Spinal cord (tissue), 10 donors: ENCODE measurements around the gene ADAMTS20. TPM values are rescaled to one million over a fixed set of nuclear protein-coding genes. Genes with fewer than 3 reads are reported as not detected.
A peak's percentile ranks its signal among the peaks of the same experiment; 100 is the strongest.

Experiments used
- DNase-seq, 6 donors: peaks; one replicate each; pipeline versions ENCODE4 v3.0.0 to v3.0.0-alpha.2; 2013 to 2015; ENCODE audit warnings: low spot score in 6 of 6, low read depth in 4 of 6
- H3K27ac ChIP-seq: one replicate; pipeline ENCODE4 v1.5.1; 2013; ENCODE audit warnings: low read depth, low read length, control low read depth
- H3K27me3 ChIP-seq: one replicate; pipeline ENCODE4 v1.6.1; 2013; ENCODE audit warnings: low read length; ENCODE audit not compliant: control insufficient read depth, insufficient read depth
- H3K36me3 ChIP-seq: one replicate; pipeline ENCODE4 v1.6.1; 2013; ENCODE audit warnings: low read length; ENCODE audit not compliant: control insufficient read depth, insufficient read depth
- H3K4me1 ChIP-seq: one replicate; pipeline ENCODE4 v1.6.1; 2013; ENCODE audit warnings: low read length; ENCODE audit not compliant: control insufficient read depth, insufficient read depth
- H3K4me3 ChIP-seq: one replicate; pipeline ENCODE4 v1.5.1; 2013; ENCODE audit warnings: low read depth, low read length, control low read depth
- H3K9me3 ChIP-seq: one replicate; pipeline ENCODE4 v1.6.1; 2013; ENCODE audit warnings: low read length; ENCODE audit not compliant: control insufficient read depth, insufficient read depth
- WGBS: methylation state at CpG from one replicate; pipeline ENCODE4 v1.1.5; 2013; ENCODE audit warnings: missing lambda C conversion rate; ENCODE audit not compliant: insufficient coverage; 5-methylcytosine and 5-hydroxymethylcytosine counted together
- polyA plus RNA-seq, 2 donors: library from polyadenylated mRNA; unstranded; fragments of 120-200 nt; gene quantifications; one replicate each; pipeline ENCODE4 v1.2.1, GENCODE V29; 2013; ENCODE audit not compliant: insufficient read length in 2 of 2
- total RNA-seq, 2 donors: library from RNA; depleted of rRNA in 1 of 2; stranded (reverse); fragments of 120-200 nt in 1 of 2; fragments of >200 nt in 1 of 2; gene quantifications; one replicate each; pipeline versions ENCODE4 v1.2.3 to v1.2.4, GENCODE V29; 2013 to 2014
- donor health status: healthy.

ADAMTS20 gene
- total and polyA plus RNA-seq, 4 donors = 0.44 to 0.69 (median 0.48) TPM

- H3K27ac ChIP-seq = no peak overlapping the region
- H3K27me3 ChIP-seq = no peaks in the 10 kb centered on the region
- WGBS = 18% methylated on average over 3 of the region's 3 CpGs
- DNase-seq = peak in 3 of 6 donors; percentile 7 to 53 (median 10)
- no peaks in the 10 kb centered on the region for H3K9me3 ChIP-seq
- H3K4me3 ChIP-seq = no peak overlapping the region
- H3K36me3 ChIP-seq = no peaks in the 10 kb centered on the region
- no peaks in the 10 kb centered on the region for H3K4me1 ChIP-seq
These were observed 36.0 kb downstream of the ADAMTS20 start for GRCh38 chr12:43516045-43516444.

GRCh38 chr12:43501703-43502102, 50.3 kb downstream of the ADAMTS20 start:
- H3K36me3 ChIP-seq = no peaks in the 10 kb centered on the region
- no peaks in the 10 kb centered on the region for H3K9me3 ChIP-seq
- H3K4me1 ChIP-seq = no peaks in the 10 kb centered on the region
- H3K27ac ChIP-seq = no peak overlapping the region
- no peaks in the 10 kb centered on the region for H3K27me3 ChIP-seq
- no CpG with 5 or more reads among the region's 2 CpGs for WGBS
- H3K4me3 ChIP-seq = no peak overlapping the region
- peak in 2 of 6 donors; percentile 21 to 57 for DNase-seq

DNA sequence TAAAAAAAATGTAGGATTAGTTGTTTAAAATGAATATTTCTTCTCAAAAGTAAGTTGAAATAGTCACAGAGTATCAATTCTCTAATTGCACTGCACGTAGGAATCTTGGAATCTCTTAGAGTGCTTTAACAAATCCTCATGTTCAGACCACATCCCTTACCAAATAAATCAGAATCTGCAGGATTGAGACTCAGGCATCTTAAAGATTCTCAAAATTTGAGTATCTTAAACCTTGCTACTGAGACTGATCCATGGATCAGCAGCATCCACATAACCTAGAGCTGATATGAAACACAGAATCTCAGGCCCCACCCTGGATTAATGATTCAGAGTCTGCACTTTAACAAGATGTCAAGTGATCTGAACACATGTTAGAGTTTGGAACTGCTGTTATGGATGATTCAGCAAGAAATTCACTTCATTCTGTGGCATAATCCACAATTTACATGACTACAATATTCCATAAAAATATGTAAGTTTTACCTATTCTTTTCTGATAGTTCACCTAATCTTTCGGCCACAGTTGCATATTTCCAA, 58.7 kb downstream of the ADAMTS20 start:
- no peaks in the 10 kb centered on the region for H3K36me3 ChIP-seq
- no peak overlapping the region for H3K27ac ChIP-seq
- no peaks in the 10 kb centered on the region for H3K9me3 ChIP-seq
- H3K4me1 ChIP-seq = no peaks in the 10 kb centered on the region
- DNase-seq = no peak
- no peak overlapping the region for H3K4me3 ChIP-seq
- WGBS = 83% methylated on average over 1 of the region's 2 CpGs
- H3K27me3 ChIP-seq = no peaks in the 10 kb centered on the region

GRCh38 chr12:43482311-43483085, 69.5 kb downstream of the ADAMTS20 start:
- no peaks in the 10 kb centered on the region for H3K36me3 ChIP-seq
- DNase-seq = no peak
- no peak overlapping the region for H3K27ac ChIP-seq
- H3K9me3 ChIP-seq = peaks cover 2% of the 10 kb centered on the region
- H3K4me1 ChIP-seq = no peaks in the 10 kb centered on the region
- WGBS = 91% methylated on average over 3 of the region's 3 CpGs
- no peaks in the 10 kb centered on the region for H3K27me3 ChIP-seq
- H3K4me3 ChIP-seq = no peak overlapping the region

- Histone ChIP-seq H3K4me1 (no peaks in the 10 kb centered on the region), H3K27ac (no peak overlapping the region), H3K36me3 (no peaks in the 10 kb centered on the region), H3K9me3 (no peaks in the 10 kb centered on the region), H3K4me3 (no peak overlapping the region), H3K27me3 (no peaks in the 10 kb centered on the region)
- 100% methylated on average over 1 of the region's 3 CpGs for WGBS
- DNase-seq = peak in 1 of 6 donors; percentile 2
These were observed 71.4 kb downstream of the ADAMTS20 start for GRCh38 chr12:43480591-43480990.

- H3K27ac ChIP-seq = no peak overlapping the region
- no peak overlapping the region for H3K4me3 ChIP-seq
- no peaks in the 10 kb centered on the region for H3K36me3 ChIP-seq
- no peaks in the 10 kb centered on the region for H3K4me1 ChIP-seq
- 66% methylated on average over 3 of the region's 3 CpGs for WGBS
- DNase-seq = peak in 1 of 6 donors; percentile 30
- no peaks in the 10 kb centered on the region for H3K9me3 ChIP-seq
- H3K27me3 ChIP-seq = no peaks in the 10 kb centered on the region
These were observed 89.3 kb downstream of the ADAMTS20 start for GRCh38 chr12:43462741-43463140.

- Histone ChIP-seq H3K9me3 (no peaks in the 10 kb centered on the region), H3K27ac (no peak overlapping the region), H3K27me3 (no peaks in the 10 kb centered on the region), H3K4me1 (no peaks in the 10 kb centered on the region), H3K36me3 (no peaks in the 10 kb centered on the region), H3K4me3 (no peak overlapping the region)
- WGBS = no CpG with 5 or more reads among the region's 2 CpGs
- no peak for DNase-seq
These were observed 89.9 kb downstream of the ADAMTS20 start for GRCh38 chr12:43462080-43462479.

- no peak for DNase-seq
- no peak overlapping the region for H3K4me3 ChIP-seq
- no peaks in the 10 kb centered on the region for H3K4me1 ChIP-seq
- no peaks in the 10 kb centered on the region for H3K9me3 ChIP-seq
- no peak overlapping the region for H3K27ac ChIP-seq
- no peaks in the 10 kb centered on the region for H3K36me3 ChIP-seq
- H3K27me3 ChIP-seq = no peaks in the 10 kb centered on the region
- 79% methylated on average over 2 of the region's 4 CpGs for WGBS
These were observed 92.7 kb downstream of the ADAMTS20 start for GRCh38 chr12:43459285-43459684.

GRCh38 chr12:43453761-43454160, 98.2 kb downstream of the ADAMTS20 start:
- H3K27ac ChIP-seq = no peak overlapping the region
- WGBS = 92% methylated on average over 2 of the region's 8 CpGs
- H3K4me3 ChIP-seq = no peak overlapping the region
- peak in 1 of 6 donors; percentile 9 for DNase-seq
- H3K4me1 ChIP-seq = no peaks in the 10 kb centered on the region
- H3K36me3 ChIP-seq = no peaks in the 10 kb centered on the region
- H3K9me3 ChIP-seq = no peaks in the 10 kb centered on the region
- no peaks in the 10 kb centered on the region for H3K27me3 ChIP-seq
